ENCODE results near the gene NKD1. TPM values are rescaled to one million over a fixed set of nuclear protein-coding genes. Genes with fewer than 3 reads are reported as not detected.

The NKD1 gene
- total RNA-seq, 2 donors from 2014 or later, result 1.1 to 3.0 TPM

DNA sequence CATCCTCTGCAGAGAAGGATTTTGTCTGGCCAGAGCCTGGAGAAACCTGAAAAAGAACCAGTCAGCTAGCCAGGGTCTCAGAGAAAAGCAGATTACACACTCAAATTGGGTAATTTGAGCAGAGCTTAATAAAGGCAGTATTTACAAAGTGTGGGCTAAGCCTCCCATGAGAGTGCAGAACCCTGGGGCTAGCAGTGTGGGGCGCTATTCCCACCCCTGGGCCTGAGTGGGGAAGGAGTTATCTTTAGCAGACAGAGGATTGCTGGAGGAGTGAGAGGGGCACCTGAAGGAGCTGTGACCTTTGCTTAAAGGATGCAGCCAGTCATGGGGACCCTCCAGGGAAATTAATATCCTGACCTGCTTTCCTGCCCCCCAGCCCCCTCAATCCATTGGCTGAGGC lies 86.8 kb downstream of the NKD1 start:
- no peaks in the 10 kb centered on the region for H3K4me1 ChIP-seq
- no peak overlapping the region for H3K27ac ChIP-seq
- no peaks in the 10 kb centered on the region for H3K27me3 ChIP-seq
- no peak for DNase-seq (ENCODE audit: low spot score)
- TF ChIP-seq, protein P1, sequence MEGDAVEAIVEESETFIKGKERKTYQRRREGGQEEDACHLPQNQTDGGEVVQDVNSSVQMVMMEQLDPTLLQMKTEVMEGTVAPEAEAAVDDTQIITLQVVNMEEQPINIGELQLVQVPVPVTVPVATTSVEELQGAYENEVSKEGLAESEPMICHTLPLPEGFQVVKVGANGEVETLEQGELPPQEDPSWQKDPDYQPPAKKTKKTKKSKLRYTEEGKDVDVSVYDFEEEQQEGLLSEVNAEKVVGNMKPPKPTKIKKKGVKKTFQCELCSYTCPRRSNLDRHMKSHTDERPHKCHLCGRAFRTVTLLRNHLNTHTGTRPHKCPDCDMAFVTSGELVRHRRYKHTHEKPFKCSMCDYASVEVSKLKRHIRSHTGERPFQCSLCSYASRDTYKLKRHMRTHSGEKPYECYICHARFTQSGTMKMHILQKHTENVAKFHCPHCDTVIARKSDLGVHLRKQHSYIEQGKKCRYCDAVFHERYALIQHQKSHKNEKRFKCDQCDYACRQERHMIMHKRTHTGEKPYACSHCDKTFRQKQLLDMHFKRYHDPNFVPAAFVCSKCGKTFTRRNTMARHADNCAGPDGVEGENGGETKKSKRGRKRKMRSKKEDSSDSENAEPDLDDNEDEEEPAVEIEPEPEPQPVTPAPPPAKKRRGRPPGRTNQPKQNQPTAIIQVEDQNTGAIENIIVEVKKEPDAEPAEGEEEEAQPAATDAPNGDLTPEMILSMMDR (IDR thresholded peaks at IDR 0.05), result no peak
- no peaks in the 10 kb centered on the region for H3K36me3 ChIP-seq
- H3K9me3 ChIP-seq, result no peaks in the 10 kb centered on the region
- no peak overlapping the region for H3K4me3 ChIP-seq

DNA sequence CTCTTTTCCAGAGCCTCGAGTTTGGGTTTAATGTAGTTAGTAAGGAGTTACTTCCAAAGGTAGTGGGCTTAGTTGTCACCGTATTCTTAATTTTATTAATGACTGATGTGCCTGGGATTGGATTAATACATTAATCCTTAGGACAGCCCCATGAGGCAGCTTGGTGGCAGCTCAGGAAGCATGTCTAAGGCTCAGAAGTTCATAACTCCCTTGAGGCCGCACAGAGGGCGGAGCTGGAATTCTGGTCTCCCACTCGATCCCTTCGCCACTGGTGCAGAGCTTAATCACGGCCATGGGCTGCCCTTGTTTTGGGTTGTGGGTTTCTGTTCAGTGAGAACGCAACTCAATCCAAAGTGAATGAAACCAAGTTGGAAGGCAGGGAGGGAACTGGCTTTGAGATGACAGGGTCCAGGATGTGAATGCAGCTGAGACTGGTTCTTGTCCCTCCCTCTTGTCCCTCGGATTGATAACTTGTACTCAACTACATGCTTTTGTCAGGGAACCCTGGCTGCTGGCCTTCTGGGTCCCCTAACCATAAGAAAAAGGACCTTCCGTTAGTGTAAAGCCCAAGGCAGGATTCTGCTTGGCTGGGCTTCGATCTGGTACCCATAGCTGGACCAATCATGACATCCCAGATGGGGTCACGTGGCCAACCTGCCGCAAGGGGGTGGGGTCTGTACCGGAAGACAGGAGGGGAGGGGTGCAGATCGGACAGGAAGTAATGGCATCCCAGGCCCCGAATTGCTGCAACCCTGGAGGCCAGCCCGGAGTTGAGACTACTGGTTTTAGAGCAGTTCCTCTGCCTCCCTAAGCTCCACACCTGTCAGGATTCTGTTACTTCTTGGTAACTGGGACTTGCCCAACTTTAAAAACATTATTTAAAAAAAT lies 87.6 kb downstream of the NKD1 start:
- Histone ChIP-seq H3K27ac (no peak overlapping the region), H3K9me3 (no peaks in the 10 kb centered on the region), H3K27me3 (no peaks in the 10 kb centered on the region), H3K4me1 (no peaks in the 10 kb centered on the region), H3K4me3 (no peak overlapping the region), H3K36me3 (no peaks in the 10 kb centered on the region)
- TF ChIP-seq, protein P1 (IDR thresholded peaks at IDR 0.05), result no peak
- DNase-seq (ENCODE audit: low spot score), result no peak

DNA sequence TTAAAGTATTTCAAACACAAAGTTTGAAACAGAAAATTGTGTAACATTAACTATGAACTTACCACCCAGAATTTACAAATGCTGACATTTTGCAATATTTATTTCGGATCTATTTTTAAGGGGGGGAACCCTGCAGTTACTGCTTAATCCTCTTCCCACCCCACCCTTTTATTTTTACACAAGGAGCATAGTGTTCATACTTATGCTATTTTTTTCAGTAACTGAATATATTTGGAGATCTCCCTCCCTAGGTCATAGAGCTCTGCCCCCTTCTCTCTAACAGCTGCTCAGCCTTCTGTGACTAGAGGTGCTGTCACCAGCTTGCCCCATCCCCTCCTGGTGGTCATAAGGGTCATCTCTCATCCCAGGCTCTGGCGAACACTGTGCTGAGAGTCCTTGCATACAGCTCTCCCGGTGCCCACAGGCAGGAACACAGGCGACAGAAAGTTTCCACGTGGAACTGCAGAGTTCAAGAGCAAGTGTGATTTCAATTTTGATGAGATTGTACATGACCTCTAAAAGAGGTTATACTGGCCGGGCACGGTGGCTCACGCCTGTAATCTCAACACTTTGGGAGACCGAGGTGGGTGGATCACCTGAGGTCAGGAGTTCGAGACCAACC lies 88.7 kb downstream of the NKD1 start:
- TF ChIP-seq, protein P1 (IDR thresholded peaks at IDR 0.05), result no peak
- no peak for DNase-seq (ENCODE audit: low spot score)

DNA sequence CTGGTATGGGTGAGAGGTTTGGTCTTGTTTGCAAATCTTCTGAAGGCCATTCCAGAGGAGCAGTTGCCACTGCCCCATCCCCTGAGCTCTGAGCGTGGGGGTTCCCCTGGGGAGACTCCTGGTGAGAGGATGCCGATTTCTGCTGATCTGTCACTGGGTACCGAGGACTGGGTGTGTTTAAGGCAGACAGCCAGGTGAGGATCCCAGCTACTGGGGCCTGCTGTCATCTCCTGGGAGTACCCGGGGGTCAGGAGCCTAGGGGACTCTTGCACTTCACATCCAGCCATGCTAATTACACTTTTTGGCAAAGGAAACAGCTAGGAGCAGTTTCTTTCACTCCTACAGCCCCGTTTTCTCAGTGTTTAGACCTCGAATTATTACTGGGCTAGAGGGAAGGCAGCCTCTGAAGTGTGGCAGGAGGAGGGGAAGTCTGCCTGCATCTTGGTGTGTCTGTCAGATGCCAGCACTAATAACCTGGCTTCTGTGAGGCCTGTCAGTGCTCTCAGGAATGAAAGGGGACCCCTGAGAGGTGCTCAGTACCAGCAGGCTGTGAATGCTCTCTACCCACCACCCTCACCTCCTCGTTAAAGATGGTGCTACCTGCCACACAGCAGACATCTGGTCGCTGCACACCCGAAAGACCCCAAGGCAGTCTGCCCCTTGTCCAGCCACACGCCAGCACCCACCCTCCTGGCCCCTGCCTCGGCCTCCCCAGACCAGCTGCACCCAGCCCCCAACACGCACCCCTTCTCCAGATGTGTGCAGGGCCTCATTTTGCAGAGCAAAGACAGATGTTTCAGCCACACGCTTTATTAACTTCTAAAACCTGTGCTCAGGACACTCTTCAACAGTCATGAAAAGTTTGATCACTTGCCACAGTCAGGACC lies 89.8 kb downstream of the NKD1 start:
- DNase-seq (ENCODE audit: low spot score), result no peak
- TF ChIP-seq, protein P1 (IDR thresholded peaks at IDR 0.05), result no peak
- H3K9me3 ChIP-seq, result no peaks in the 10 kb centered on the region
- H3K27ac ChIP-seq, result no peak overlapping the region
- no peaks in the 10 kb centered on the region for H3K4me1 ChIP-seq
- H3K27me3 ChIP-seq, result no peaks in the 10 kb centered on the region
- H3K4me3 ChIP-seq, result no peak overlapping the region
- no peaks in the 10 kb centered on the region for H3K36me3 ChIP-seq

More for the DNA sequence above, 88.7 kb downstream of the NKD1 start:
- Histone ChIP-seq H3K4me1 (no peaks in the 10 kb centered on the region), H3K27ac (no peak overlapping the region), H3K4me3 (no peak overlapping the region), H3K9me3 (no peaks in the 10 kb centered on the region), H3K27me3 (no peaks in the 10 kb centered on the region), H3K36me3 (no peaks in the 10 kb centered on the region)

DNA sequence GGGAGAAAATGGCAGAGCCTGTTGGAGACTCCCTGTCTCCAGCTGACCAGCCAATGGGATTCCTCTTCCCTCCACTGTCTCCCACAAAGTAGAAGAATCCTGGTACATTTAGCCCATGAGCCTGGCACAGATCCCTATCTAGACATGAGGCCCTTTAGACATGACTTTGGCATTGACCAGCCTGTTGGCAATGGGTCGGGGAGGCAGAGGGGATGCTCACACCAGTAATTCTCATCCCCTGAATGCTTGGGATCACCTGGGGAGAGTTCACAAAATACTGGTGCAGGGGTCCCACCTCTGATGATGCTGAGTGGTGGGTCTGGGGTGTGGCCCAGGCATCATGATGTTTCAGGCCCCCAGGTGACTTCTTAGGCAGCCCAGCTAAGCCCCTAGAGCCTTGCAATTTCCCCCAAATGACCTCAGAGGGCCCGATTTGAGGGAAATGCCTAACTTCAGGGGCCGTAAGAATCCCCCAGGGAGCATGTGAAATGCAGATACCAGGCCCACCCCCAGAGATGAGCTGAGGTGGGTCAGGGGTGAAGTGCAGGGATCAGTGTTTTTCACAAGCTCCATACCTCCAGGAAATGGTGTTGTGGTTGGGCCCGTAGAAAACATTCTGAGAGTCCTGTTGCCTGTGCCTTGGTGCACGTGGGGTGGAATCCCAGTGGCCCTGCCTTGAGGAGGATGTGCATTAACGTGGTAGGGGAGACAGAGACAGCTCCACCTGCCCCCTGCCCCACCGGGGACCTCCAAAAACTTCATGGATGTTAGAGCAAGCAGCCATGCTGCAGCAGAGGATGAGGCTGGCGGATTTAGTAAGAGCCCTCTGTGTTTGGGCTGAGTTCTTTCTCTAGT lies 90.8 kb downstream of the NKD1 start:
- H3K4me3 ChIP-seq, result no peak overlapping the region
- H3K27ac ChIP-seq, result no peak overlapping the region
- H3K4me1 ChIP-seq, result no peaks in the 10 kb centered on the region
- H3K27me3 ChIP-seq, result no peaks in the 10 kb centered on the region
- no peaks in the 10 kb centered on the region for H3K36me3 ChIP-seq
- H3K9me3 ChIP-seq, result no peaks in the 10 kb centered on the region
- no peak for DNase-seq (ENCODE audit: low spot score)
- TF ChIP-seq, protein P1 (IDR thresholded peaks at IDR 0.05), result no peak

Data from right atrium auricular region (tissue), 2 donors.